GM13976 (cell line): Measurements from ENCODE around the gene EMC9.

ENCODE experiments used
- DNase-seq: peaks from one replicate; pipeline ENCODE4 v3.0.0; 2012; ENCODE audit warnings: low spot score
- CTCF ChIP-seq: IDR thresholded peaks from 2 replicates; pipeline ENCODE4 v1.5.1; 2012; ENCODE audit warnings: borderline replicate concordance, mild to moderate bottlenecking; ENCODE audit not compliant: insufficient read depth; ENCODE audit errors: extremely low read depth, missing control alignments, control extremely low read depth
- in situ Hi-C: fragments of 300-500 bp; cut with MboI; formaldehyde crosslinking; loops from one replicate; pipeline ENCODE4 v1.12.0; 2022; ENCODE audit warnings: low sequenced_read_pairs, mixed read lengths, inconsistent platforms; ENCODE audit not compliant: unreplicated experiment

Gene EMC9

GRCh38 chr14:24100982-24101494 is 40.4 kb downstream of the EMC9 start:
- in situ Hi-C loops: no loop called here
- TF ChIP-seq CTCF: no peak

GRCh38 chr14:24100197-24100981 is 41.0 kb downstream of the EMC9 start:
- no peak for TF ChIP-seq CTCF
- in situ Hi-C loops: no loop called here
- DNase-seq: no peak

More at GRCh38 chr14:24100982-24101494, 40.4 kb downstream of the EMC9 start:
- no peak for DNase-seq

GRCh38 chr14:24098927-24099813 is 42.2 kb downstream of the EMC9 start:
- TF ChIP-seq CTCF: no peak
- DNase-seq: no peak
- in situ Hi-C loops: no loop called here

GRCh38 chr14:24098229-24098926 is 43.0 kb downstream of the EMC9 start:
- TF ChIP-seq CTCF: no peak
- in situ Hi-C loops: no loop called here
- DNase-seq: no peak

- no peak for TF ChIP-seq CTCF
- in situ Hi-C loops: no loop called here
Observed at GRCh38 chr14:24096545-24097181, 44.7 kb downstream of the EMC9 start.

More at GRCh38 chr14:24096545-24097181, 44.7 kb downstream of the EMC9 start:
- no peak for DNase-seq
